Lung (tissue), 12 donors: ENCODE measurements around the gene PXYLP1. TPM values are rescaled to one million over a fixed set of nuclear protein-coding genes. Genes with fewer than 3 reads are reported as not detected.

Source experiments
- ATAC-seq: fragments of 200-7000 bp; cut with Tn5 transposase; one replicate; pipeline ENCODE4 v1.9.1; 2020; ENCODE audit warnings: moderate number of reproducible peaks; ENCODE audit not compliant: insufficient read depth, low FRiP score
- DNase-seq, 3 donors: peaks; one replicate each; pipeline ENCODE4 v3.0.0-alpha.2; 2013 to 2017
- H3K27ac ChIP-seq, 2 donors: one replicate each; pipeline ENCODE4 v1.5.1; 2013; ENCODE audit warnings: mild to moderate bottlenecking in 2 of 2, moderate library complexity in 2 of 2, control low read depth in 1 of 2, inconsistent platforms in 1 of 2, low read depth in 1 of 2, low read length in 1 of 2
- H3K27me3 ChIP-seq, 3 donors: one replicate each; pipeline ENCODE4 v1.5.1; 2013; ENCODE audit warnings: low read length in 2 of 3; ENCODE audit not compliant: control insufficient read depth in 3 of 3, insufficient read depth in 3 of 3
- H3K36me3 ChIP-seq, 4 donors: one replicate each; pipeline ENCODE4 v1.5.1; 2013; ENCODE audit warnings: low read length in 4 of 4, mild to moderate bottlenecking in 1 of 4, moderate library complexity in 1 of 4; ENCODE audit not compliant: control insufficient read depth in 4 of 4, insufficient read depth in 4 of 4
- H3K4me1 ChIP-seq, 5 donors: one replicate each; pipeline ENCODE4 v1.5.1; 2013; ENCODE audit warnings: low read length in 5 of 5, mild to moderate bottlenecking in 2 of 5, moderate library complexity in 1 of 5; ENCODE audit not compliant: control insufficient read depth in 5 of 5, insufficient read depth in 5 of 5
- H3K4me3 ChIP-seq: one replicate; pipeline ENCODE4 v1.5.1; 2013; ENCODE audit warnings: mild to moderate bottlenecking, control low read depth, moderate library complexity
- H3K9ac ChIP-seq, 2 donors: one replicate each; pipeline ENCODE4 v1.5.1; 2013; ENCODE audit warnings: low read length in 2 of 2, control low read depth in 1 of 2; ENCODE audit not compliant: insufficient read depth in 1 of 2
- H3K9me3 ChIP-seq, 4 donors: one replicate each; pipeline ENCODE4 v1.5.1; 2013; ENCODE audit warnings: low read length in 3 of 4, mild to moderate bottlenecking in 1 of 4, moderate library complexity in 1 of 4; ENCODE audit not compliant: control insufficient read depth in 4 of 4, insufficient read depth in 3 of 4
- WGBS, 2 donors: extraction: QIAGEN DNeasy Blood & Tissue Kit; methylation state at CpG; one replicate each; pipeline ENCODE4 v1.1.7; 2013; 5-methylcytosine and 5-hydroxymethylcytosine counted together
- polyA plus RNA-seq, 2 donors: library from polyadenylated mRNA; stranded (reverse); fragments of 200-250 nt; gene quantifications; one replicate each; pipeline ENCODE4 v1.2.1, GENCODE V29; 2013
- total RNA-seq, 2 donors: library from RNA; depleted of rRNA in 1 of 2; stranded (reverse); fragments of >200 nt in 1 of 2; gene quantifications; one replicate each; pipeline ENCODE4 v1.2.1, GENCODE V29; 2014 to 2021
- TF ChIP-seq, protein P1 (sequence below): IDR thresholded peaks from 2 replicates; pipeline ENCODE4 v1.5.1; 2012; ENCODE audit warnings: mild to moderate bottlenecking; ENCODE audit errors: control extremely low read depth, extremely low read depth
- donor health status: control.
- donor health status: control.
- donor health status: Bipolar disorder and iron deficiency.
- donor health status: healthy.
- donor health status: DM: yes; HTN: yes; CAD: no.

PXYLP1 gene
- total and polyA plus RNA-seq, 4 donors, result 6.3 to 17.8 (median 7.4) TPM

DNA sequence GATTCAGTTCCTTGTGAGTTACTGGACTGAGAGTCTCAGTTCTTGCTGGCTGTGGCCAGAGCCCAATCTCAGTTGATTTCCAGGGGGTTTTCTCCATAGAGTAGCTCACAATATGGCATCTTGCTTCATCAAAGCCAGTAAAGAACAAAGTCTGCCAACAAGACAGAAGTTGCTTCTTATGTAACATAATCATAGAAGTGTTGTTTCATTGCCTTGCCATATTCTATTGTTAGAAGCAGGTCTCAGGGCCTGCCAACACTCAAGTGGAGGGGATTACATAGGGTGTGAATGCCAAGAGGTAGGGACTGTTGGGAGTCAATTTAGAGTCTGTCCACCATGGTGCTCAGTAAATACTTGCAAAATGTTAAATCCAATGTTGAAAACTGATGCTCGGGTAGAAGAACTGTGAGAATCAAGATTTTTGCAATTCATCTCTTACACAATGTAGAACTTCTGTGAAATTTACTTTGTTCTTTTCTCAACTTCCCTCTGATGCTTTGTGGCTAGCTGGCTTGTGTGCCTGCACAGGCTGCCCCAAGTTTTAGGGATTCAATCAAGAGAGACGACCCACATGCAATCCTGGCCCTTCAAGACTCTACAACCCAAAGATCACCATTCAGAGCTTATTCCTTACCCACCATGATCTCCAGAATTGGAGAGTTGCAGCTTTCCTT lies 13.3 kb upstream of the PXYLP1 start:
- H3K4me1 ChIP-seq, result no peaks in the 10 kb centered on the region
- no peaks in the 10 kb centered on the region for H3K9me3 ChIP-seq
- ATAC-seq (no peak), DNase-seq (peak in 1 of 3 donors; percentile 39)
- H3K4me3 ChIP-seq, result no peak overlapping the region
- no peak overlapping the region for H3K9ac ChIP-seq
- H3K36me3 ChIP-seq, result no peaks in the 10 kb centered on the region
- H3K27ac ChIP-seq, result no peak overlapping the region
- TF ChIP-seq, protein P1, sequence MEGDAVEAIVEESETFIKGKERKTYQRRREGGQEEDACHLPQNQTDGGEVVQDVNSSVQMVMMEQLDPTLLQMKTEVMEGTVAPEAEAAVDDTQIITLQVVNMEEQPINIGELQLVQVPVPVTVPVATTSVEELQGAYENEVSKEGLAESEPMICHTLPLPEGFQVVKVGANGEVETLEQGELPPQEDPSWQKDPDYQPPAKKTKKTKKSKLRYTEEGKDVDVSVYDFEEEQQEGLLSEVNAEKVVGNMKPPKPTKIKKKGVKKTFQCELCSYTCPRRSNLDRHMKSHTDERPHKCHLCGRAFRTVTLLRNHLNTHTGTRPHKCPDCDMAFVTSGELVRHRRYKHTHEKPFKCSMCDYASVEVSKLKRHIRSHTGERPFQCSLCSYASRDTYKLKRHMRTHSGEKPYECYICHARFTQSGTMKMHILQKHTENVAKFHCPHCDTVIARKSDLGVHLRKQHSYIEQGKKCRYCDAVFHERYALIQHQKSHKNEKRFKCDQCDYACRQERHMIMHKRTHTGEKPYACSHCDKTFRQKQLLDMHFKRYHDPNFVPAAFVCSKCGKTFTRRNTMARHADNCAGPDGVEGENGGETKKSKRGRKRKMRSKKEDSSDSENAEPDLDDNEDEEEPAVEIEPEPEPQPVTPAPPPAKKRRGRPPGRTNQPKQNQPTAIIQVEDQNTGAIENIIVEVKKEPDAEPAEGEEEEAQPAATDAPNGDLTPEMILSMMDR, result no peak
- WGBS, 2 donors, result 35 to 45% methylated on average over 2 of the region's 2 CpGs
- no peaks in the 10 kb centered on the region for H3K27me3 ChIP-seq

DNA sequence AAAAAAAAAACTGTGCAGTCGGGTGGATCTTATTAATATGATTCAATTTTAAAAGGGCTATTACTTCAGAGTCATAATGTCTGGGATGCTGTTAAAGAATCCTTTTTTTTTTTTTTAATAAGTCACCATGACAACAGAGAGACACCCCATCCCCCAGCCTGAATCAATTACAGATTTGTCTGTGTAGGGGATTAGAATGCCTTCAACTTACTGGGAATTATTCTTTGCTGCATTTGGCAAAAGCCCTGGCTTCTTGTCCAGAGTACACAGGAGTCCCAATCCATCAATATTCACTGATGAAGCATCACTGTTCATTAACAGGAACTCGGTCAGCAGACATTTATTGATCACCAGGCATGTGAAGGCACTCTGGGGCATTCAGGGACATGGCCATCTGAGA lies 12.7 kb upstream of the PXYLP1 start:
- H3K9ac ChIP-seq, result no peak overlapping the region
- H3K4me1 ChIP-seq, result no peaks in the 10 kb centered on the region
- no peaks in the 10 kb centered on the region for H3K9me3 ChIP-seq
- DNase-seq (no peak), ATAC-seq (no peak)
- no peak overlapping the region for H3K27ac ChIP-seq
- H3K27me3 ChIP-seq, result no peaks in the 10 kb centered on the region
- 81 to 88% methylated on average over 2 of the region's 2 CpGs for WGBS, 2 donors
- TF ChIP-seq, protein P1, result no peak
- H3K4me3 ChIP-seq, result no peak overlapping the region
- no peaks in the 10 kb centered on the region for H3K36me3 ChIP-seq

DNA sequence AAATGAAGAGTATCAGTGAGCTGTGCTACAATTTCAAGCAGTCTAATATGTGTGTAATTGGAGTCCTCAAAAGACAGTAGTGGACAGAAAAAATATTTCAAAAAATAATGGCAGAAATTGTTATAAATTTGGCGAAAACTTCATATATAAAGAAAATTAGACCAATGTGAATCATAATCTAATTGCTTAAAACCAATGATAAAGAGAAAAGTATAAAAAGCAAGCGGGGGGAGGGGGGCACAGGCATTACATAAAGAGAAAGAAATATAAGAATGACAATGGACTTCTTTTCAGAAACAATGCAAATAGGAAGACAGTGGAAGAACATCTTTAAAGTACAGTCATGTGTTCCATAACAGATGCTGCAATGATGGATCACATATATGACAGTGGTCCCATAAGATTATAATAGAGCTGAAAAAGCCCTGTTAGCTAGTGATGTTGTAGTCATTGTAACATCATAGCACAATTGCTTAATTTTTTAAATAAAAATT lies 7.9 kb upstream of the PXYLP1 start:
- ATAC-seq, result no peak

More for the DNA sequence above, 7.9 kb upstream of the PXYLP1 start:
- Histone ChIP-seq H3K4me1 (peaks cover 0 to 21% (median 6%) of the 10 kb centered on the region in 5 donors), H3K27me3 (no peaks in the 10 kb centered on the region), H3K9ac (no peak overlapping the region), H3K4me3 (no peak overlapping the region), H3K27ac (no peak overlapping the region), H3K9me3 (no peaks in the 10 kb centered on the region), H3K36me3 (no peaks in the 10 kb centered on the region)
- no peak for DNase-seq
- TF ChIP-seq, protein P1, result no peak
- WGBS, 2 donors, result 98% methylated on average over 2 of the region's 2 CpGs
